ENCODE results near the gene TEF.

DNA sequence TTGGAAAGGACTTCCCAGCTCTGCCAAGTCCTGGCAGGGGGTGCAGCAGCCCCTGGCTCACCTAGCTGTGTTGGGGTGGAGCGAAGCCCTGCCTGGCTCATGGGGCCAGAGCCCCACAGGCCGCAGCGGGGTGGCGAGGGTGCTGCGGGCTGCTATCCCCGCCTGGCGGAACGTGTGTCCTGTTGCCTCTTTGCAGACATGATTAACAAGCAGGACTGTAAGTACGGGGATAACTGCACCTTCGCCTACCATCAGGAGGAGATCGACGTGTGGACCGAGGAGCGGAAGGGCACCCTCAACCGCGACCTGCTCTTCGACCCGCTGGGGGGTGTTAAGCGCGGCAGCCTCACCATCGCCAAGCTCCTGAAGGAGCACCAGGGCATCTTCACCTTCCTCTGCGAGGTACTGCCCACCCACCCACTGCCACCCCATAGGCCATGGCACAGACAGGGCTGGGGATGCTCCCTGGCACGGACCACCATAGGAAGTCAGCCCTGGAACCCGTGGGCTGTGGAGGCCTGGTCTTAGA lies 35.9 kb upstream of the TEF start:
- TF ChIP-seq FOXA1 (IDR thresholded peaks at IDR 0.05; ENCODE audit: borderline replicate concordance) (no peak), RNF2 (IDR thresholded peaks at IDR 0.05) (no peak), CREM (IDR thresholded peaks at IDR 0.05; ENCODE audit: low read depth) (no peak), RCOR1 (IDR thresholded peaks at IDR 0.05; ENCODE audit: borderline replicate concordance in 1 of 2, low read depth in 2 of 2, low read length in 2 of 2) (no peak), ZZZ3 (IDR thresholded peaks at IDR 0.05) (no peak), FOXK2 (conservative IDR thresholded peaks at IDR 0.05 in 1 of 2, IDR thresholded peaks at IDR 0.05 in 1 of 2; ENCODE audit: low read depth in 2 of 2) (no peak), ZKSCAN1 (IDR thresholded peaks at IDR 0.05; ENCODE audit: low read depth, low read length) (no peak), RAD21 (CRISPR knock-in tag; conservative IDR thresholded peaks at IDR 0.05 in 1 of 2, IDR thresholded peaks at IDR 0.05 in 1 of 2) (no peak), ZNF408 (CRISPR knock-in tag; IDR thresholded peaks at IDR 0.05; ENCODE audit: low read depth) (no peak)
